ENCODE data around the gene HNRNPA0. TPM values are rescaled to one million over a fixed set of nuclear protein-coding genes. Genes with fewer than 3 reads are reported as not detected.

HNRNPA0 gene
- polyA plus RNA-seq (2013, experiment 1 of 2), result 22.9 TPM
- 22.8 TPM for polyA plus RNA-seq (2013, experiment 2 of 2)

DNA sequence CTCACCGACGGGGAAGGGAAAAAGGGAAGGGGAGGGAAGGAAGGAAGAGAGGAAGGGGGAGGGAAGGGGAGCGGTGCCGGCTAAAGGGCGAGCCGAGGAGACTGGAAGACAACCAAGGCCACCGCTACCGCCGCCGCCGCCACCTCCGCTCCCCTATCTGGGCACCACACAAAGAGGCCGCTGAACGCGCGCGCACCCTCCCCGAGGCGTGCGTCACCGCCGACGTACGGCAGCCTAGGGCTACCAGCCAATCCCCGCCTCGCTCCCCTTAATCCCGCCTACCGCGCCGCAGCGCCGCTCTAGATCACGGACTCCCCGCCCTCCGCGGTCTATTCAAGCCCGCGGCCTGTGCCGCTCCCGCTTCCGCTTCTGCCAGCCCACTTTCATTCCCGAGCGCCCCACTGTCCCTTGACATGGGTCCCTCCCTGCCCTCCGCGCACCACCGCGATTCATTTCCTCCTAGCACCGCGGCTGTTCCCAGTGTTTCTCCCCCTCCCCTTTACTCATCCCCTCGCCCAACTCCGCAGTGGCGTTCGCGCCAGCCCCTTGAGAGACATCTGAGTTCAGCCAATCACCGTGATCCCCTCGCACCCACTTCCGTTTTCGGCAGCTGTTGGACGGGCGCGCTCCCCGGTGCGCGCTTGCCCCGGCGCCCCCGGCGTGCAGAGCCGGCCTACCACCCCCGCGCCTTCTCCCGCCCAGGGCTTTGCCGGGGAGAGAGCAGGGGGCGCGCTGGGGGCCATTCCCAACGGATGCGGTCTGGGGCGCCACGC, at the start of gene HNRNPA0:
TSS of gene HNRNPA0 (minus strand) at position 176 of the 773 bp plus-strand sequence. CDS start 297 bp downstream, outside the sequence.
- Histone ChIP-seq H4K8ac (ENCODE audit: low read length) (peak within 1 kb of the TSS; percentile 94), H2BK5ac (ENCODE audit: low read depth, low read length, poor library complexity, severe bottlenecking) (peak within 1 kb of the TSS; percentile 98), H3K4me1 (ENCODE audit: control insufficient read depth, insufficient read depth, low read depth, low read length) (peaks cover 3% of the 10 kb centered on the region), H3K27me3 (ENCODE audit: control insufficient read depth in 1 of 2, insufficient read depth in 1 of 2, low read length in 2 of 2) (no peaks in the 10 kb centered on the region), H3K9ac (ENCODE audit: low read length) (peak within 1 kb of the TSS; percentile 100), H2BK12ac (ENCODE audit: low read length in 2 of 2) (peak within 1 kb of the TSS in 1 of 2 experiments; percentile 99), H4K91ac (ENCODE audit: low read length) (peak within 1 kb of the TSS; percentile 100), H2AFZ (ENCODE audit: low read depth, low read length) (peak within 1 kb of the TSS; percentile 100), H3K4me2 (ENCODE audit: low read length, poor library complexity, severe bottlenecking) (peak within 1 kb of the TSS; percentile 90), H3K4ac (ENCODE audit: low read depth in 1 of 2, low read length in 2 of 2) (peak within 1 kb of the TSS; percentile 92 to 98), H2AK5ac (ENCODE audit: low read length, severe bottlenecking) (peak within 1 kb of the TSS; percentile 49), H3K14ac (ENCODE audit: low read length in 2 of 2) (peak within 1 kb of the TSS; percentile 15 to 100), H3K27ac (ENCODE audit: low read length, poor library complexity, severe bottlenecking) (peak within 1 kb of the TSS; percentile 99), H3K18ac (ENCODE audit: low read depth in 1 of 2, low read length in 2 of 2) (peak within 1 kb of the TSS; percentile 99 to 100), H3K23ac (ENCODE audit: low read length in 2 of 2) (peak within 1 kb of the TSS in 1 of 2 experiments; percentile 81), H3K9me3 (ENCODE audit: control insufficient read depth, low read length) (no peaks in the 10 kb centered on the region), H2BK120ac (ENCODE audit: low read depth, low read length) (peak within 1 kb of the TSS; percentile 88), H3K79me1 (replicated peaks; ENCODE audit: low read length, poor library complexity, severe bottlenecking) (peaks cover 2% of the 10 kb centered on the region), H3K36me3 (ENCODE audit: control insufficient read depth in 1 of 2, insufficient read depth in 2 of 2, low read depth in 1 of 2, low read length in 2 of 2) (peaks cover 0 to 12% of the 10 kb centered on the region in 2 experiments), H3K4me3 (ENCODE audit: insufficient read depth in 1 of 2, low read depth in 1 of 2, low read length in 2 of 2) (peak within 1 kb of the TSS; percentile 94 to 98), H2BK15ac (ENCODE audit: low read depth, poor library complexity, severe bottlenecking) (peak within 1 kb of the TSS; percentile 66)
- under 1% methylated on average over 73 of the region's 79 CpGs for WGBS
- peak; percentile 97 for DNase-seq

DNA sequence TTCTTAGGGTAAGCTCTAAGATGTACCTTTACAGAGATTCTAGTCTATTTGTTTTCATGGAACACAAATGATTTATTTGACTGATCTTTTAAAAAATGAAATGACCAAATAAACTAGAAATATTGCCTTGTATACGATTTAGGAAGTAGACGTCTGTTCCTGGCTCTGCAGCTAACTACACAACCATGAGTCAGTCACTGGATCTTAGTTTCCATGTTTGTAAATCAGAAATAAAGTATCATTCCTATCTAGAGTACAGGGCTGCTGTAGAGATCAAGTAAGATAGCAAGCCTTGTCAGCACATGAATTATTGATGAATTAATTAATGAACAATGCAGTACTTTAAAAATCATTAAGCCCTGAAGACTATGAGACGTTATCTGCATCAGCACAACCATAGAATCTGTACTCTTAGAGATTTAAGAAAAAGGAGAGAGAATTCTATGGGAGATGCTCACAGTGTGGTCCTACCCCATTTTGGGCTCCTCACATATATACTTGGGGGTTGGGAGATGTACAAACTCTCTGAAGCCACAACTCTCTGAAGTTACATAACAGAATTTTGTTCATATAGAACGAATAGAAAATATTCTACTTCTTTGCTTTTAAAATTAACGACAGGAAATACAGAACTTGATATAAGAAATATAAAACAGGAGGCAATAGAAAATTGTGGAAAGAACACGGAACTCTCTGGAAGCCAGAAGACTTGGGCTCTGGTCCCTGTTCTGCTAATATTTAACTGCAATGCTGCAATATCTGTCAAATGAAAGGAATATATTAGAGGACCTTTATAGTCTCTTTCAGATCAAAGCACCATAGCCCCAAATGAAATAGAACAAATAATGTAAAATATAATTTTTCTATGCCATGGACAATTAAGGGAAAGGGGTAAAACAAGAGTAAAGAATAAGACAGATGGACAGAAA, 48.4 kb upstream of the HNRNPA0 start:
- H2AFZ ChIP-seq (ENCODE audit: low read depth, low read length), result no peak overlapping the region
- H3K79me1 ChIP-seq (replicated peaks; ENCODE audit: low read length, poor library complexity, severe bottlenecking), result no peaks in the 10 kb centered on the region
- H3K4me2 ChIP-seq (ENCODE audit: low read length, poor library complexity, severe bottlenecking), result no peak overlapping the region
- H3K14ac ChIP-seq (ENCODE audit: low read length in 2 of 2), result no peak overlapping the region
- no peaks in the 10 kb centered on the region for H3K4me1 ChIP-seq (ENCODE audit: control insufficient read depth, insufficient read depth, low read depth, low read length)
- DNase-seq, result no peak
- no peak overlapping the region for H2BK12ac ChIP-seq (ENCODE audit: low read length in 2 of 2)
- no peak overlapping the region for H2BK15ac ChIP-seq (ENCODE audit: low read depth, poor library complexity, severe bottlenecking)
- H4K8ac ChIP-seq (ENCODE audit: low read length), result no peak overlapping the region
- H3K27ac ChIP-seq (ENCODE audit: low read length, poor library complexity, severe bottlenecking), result no peak overlapping the region
- H3K9me3 ChIP-seq (ENCODE audit: control insufficient read depth, low read length), result no peaks in the 10 kb centered on the region
- H2BK120ac ChIP-seq (ENCODE audit: low read depth, low read length), result no peak overlapping the region
- no peak overlapping the region for H3K4ac ChIP-seq (ENCODE audit: low read depth in 1 of 2, low read length in 2 of 2)
- H4K91ac ChIP-seq (ENCODE audit: low read length), result no peak overlapping the region
- H3K18ac ChIP-seq (ENCODE audit: low read depth in 1 of 2, low read length in 2 of 2), result no peak overlapping the region
- no peak overlapping the region for H3K23ac ChIP-seq (ENCODE audit: low read length in 2 of 2)
- H2AK5ac ChIP-seq (ENCODE audit: low read length, severe bottlenecking), result no peak overlapping the region
- no peak overlapping the region for H3K9ac ChIP-seq (ENCODE audit: low read length)
- WGBS, result 81% methylated on average over 3 of the region's 6 CpGs
- no peaks in the 10 kb centered on the region for H3K36me3 ChIP-seq (ENCODE audit: control insufficient read depth in 1 of 2, insufficient read depth in 2 of 2, low read depth in 1 of 2, low read length in 2 of 2)
- H3K4me3 ChIP-seq (ENCODE audit: insufficient read depth in 1 of 2, low read depth in 1 of 2, low read length in 2 of 2), result no peak overlapping the region
- peaks cover 0 to 4% of the 10 kb centered on the region in 2 experiments for H3K27me3 ChIP-seq (ENCODE audit: control insufficient read depth in 1 of 2, insufficient read depth in 1 of 2, low read length in 2 of 2)
- H2BK5ac ChIP-seq (ENCODE audit: low read depth, low read length, poor library complexity, severe bottlenecking), result no peak overlapping the region

DNA sequence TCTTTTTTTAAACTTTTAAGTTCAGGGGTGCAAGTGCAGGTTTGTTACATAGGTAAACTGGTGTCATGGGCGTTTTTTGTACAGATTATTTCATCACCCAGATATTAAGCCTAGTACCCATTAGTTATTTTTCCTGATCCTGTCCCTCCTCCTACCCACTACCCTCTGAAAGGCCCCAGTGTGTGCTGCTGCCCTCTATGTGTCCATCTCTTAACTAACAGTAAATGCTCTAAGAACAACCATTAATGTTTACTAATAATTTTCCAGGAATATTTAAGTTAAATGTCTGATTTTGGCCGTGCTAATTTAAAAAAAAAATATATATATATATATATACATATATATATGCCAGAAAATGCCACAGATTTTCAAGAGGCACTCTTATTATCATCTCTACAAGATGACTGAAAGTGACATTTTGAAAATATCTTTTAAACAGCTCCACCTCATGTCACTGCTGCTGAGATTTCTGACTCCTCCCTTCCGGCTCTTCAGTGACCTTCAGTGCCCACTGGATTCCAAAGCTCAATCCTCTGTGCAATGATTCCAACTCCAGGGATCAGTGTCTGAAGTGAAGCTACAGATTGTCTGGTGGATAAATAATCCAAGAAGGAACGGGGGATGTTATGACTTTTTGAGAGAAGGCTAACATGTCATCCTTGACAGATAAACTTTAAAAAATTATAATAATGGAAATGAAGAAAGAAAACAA, 46.7 kb upstream of the HNRNPA0 start:
- H3K9ac ChIP-seq (ENCODE audit: low read length), result no peak overlapping the region
- WGBS, result 56% methylated on average over 3 of the region's 4 CpGs

More for the DNA sequence above, 46.7 kb upstream of the HNRNPA0 start:
- Histone ChIP-seq H3K4me2 (ENCODE audit: low read length, poor library complexity, severe bottlenecking) (no peak overlapping the region), H3K79me1 (replicated peaks; ENCODE audit: low read length, poor library complexity, severe bottlenecking) (no peaks in the 10 kb centered on the region), H3K14ac (ENCODE audit: low read length in 2 of 2) (no peak overlapping the region), H4K91ac (ENCODE audit: low read length) (no peak overlapping the region), H3K36me3 (ENCODE audit: control insufficient read depth in 1 of 2, insufficient read depth in 2 of 2, low read depth in 1 of 2, low read length in 2 of 2) (no peaks in the 10 kb centered on the region), H3K4me1 (ENCODE audit: control insufficient read depth, insufficient read depth, low read depth, low read length) (no peaks in the 10 kb centered on the region), H2BK120ac (ENCODE audit: low read depth, low read length) (no peak overlapping the region), H3K4ac (ENCODE audit: low read depth in 1 of 2, low read length in 2 of 2) (no peak overlapping the region), H2BK5ac (ENCODE audit: low read depth, low read length, poor library complexity, severe bottlenecking) (no peak overlapping the region), H3K18ac (ENCODE audit: low read depth in 1 of 2, low read length in 2 of 2) (no peak overlapping the region), H2BK12ac (ENCODE audit: low read length in 2 of 2) (no peak overlapping the region), H2AFZ (ENCODE audit: low read depth, low read length) (no peak overlapping the region), H3K4me3 (ENCODE audit: insufficient read depth in 1 of 2, low read depth in 1 of 2, low read length in 2 of 2) (no peak overlapping the region), H2AK5ac (ENCODE audit: low read length, severe bottlenecking) (no peak overlapping the region), H3K27me3 (ENCODE audit: control insufficient read depth in 1 of 2, insufficient read depth in 1 of 2, low read length in 2 of 2) (peaks cover 0 to 4% of the 10 kb centered on the region in 2 experiments), H3K23ac (ENCODE audit: low read length in 2 of 2) (no peak overlapping the region), H3K9me3 (ENCODE audit: control insufficient read depth, low read length) (no peaks in the 10 kb centered on the region), H4K8ac (ENCODE audit: low read length) (no peak overlapping the region), H3K27ac (ENCODE audit: low read length, poor library complexity, severe bottlenecking) (no peak overlapping the region), H2BK15ac (ENCODE audit: low read depth, poor library complexity, severe bottlenecking) (no peak overlapping the region)
- no peak for DNase-seq
